Trophoblast cell (in vitro differentiated cells and primary cell): Measurements from ENCODE around the gene CRABP2.

ENCODE experiments used
- DNase-seq, 2 donors: peaks; one replicate each; pipeline ENCODE4 v3.0.0-alpha.2; 2016
- H2AFZ ChIP-seq: 2 replicates; pipeline ENCODE4 v1.6.1; 2013; ENCODE audit warnings: low read length, moderate library complexity, mild to moderate bottlenecking; ENCODE audit not compliant: insufficient read depth, poor library complexity
- H2AK5ac ChIP-seq: 2 replicates; pipeline ENCODE4 v1.6.1; 2013; ENCODE audit warnings: mild to moderate bottlenecking, low read length
- H2BK120ac ChIP-seq: 2 replicates; pipeline ENCODE4 v1.6.1; 2013; ENCODE audit warnings: low read length, mild to moderate bottlenecking, moderate library complexity; ENCODE audit not compliant: insufficient read depth, poor library complexity
- H2BK12ac ChIP-seq: 2 replicates; pipeline ENCODE4 v1.6.1; 2013; ENCODE audit warnings: mild to moderate bottlenecking, low read length, moderate library complexity
- H2BK5ac ChIP-seq: 2 replicates; pipeline ENCODE4 v1.6.1; 2013; ENCODE audit warnings: low read length, low read depth, moderate library complexity, mild to moderate bottlenecking; ENCODE audit not compliant: poor library complexity
- H3K14ac ChIP-seq: 2 replicates; pipeline ENCODE4 v1.6.1; 2013; ENCODE audit warnings: mild to moderate bottlenecking, low read length
- H3K18ac ChIP-seq: 2 replicates; pipeline ENCODE4 v1.6.1; 2013; ENCODE audit warnings: mild to moderate bottlenecking, low read length
- H3K23ac ChIP-seq: 2 replicates; pipeline ENCODE4 v1.6.1; 2013; ENCODE audit warnings: low read length
- H3K27ac ChIP-seq: 2 replicates; pipeline ENCODE4 v1.5.1; 2013; ENCODE audit warnings: low read depth, mild to moderate bottlenecking, inconsistent platforms, low read length, moderate library complexity
- H3K27me3 ChIP-seq: 2 replicates; pipeline ENCODE4 v1.6.1; 2013; ENCODE audit warnings: inconsistent platforms, mild to moderate bottlenecking, low read length, moderate library complexity; ENCODE audit not compliant: insufficient read depth
- H3K36me3 ChIP-seq, 2 experiments: 1 replicate in 1 of 2; 2 replicates in 1 of 2; pipeline ENCODE4 v1.6.1; 2013; ENCODE audit warnings: low read length in 2 of 2, mild to moderate bottlenecking in 2 of 2, moderate library complexity in 1 of 2; ENCODE audit not compliant: insufficient read depth in 2 of 2, control insufficient read depth in 1 of 2
- H3K4ac ChIP-seq: 2 replicates; pipeline ENCODE4 v1.6.1; 2013; ENCODE audit warnings: low read depth, mild to moderate bottlenecking, low read length, moderate library complexity
- H3K4me1 ChIP-seq, 2 experiments: 1 replicate in 1 of 2; 2 replicates in 1 of 2; pipeline ENCODE4 v1.6.1; 2013; ENCODE audit warnings: low read length in 2 of 2, mild to moderate bottlenecking in 2 of 2, moderate library complexity in 1 of 2; ENCODE audit not compliant: insufficient read depth in 2 of 2, control insufficient read depth in 1 of 2
- H3K4me2 ChIP-seq: 2 replicates; pipeline ENCODE4 v1.6.1; 2013; ENCODE audit warnings: inconsistent platforms, mild to moderate bottlenecking, low read length, moderate library complexity
- H3K4me3 ChIP-seq: 2 replicates; pipeline ENCODE4 v1.5.1; 2013; ENCODE audit warnings: mild to moderate bottlenecking, low read depth, low read length, inconsistent platforms
- H3K79me1 ChIP-seq: one replicate; pipeline ENCODE4 v1.6.1; 2013; ENCODE audit warnings: low read length
- H3K79me2 ChIP-seq: 2 replicates; pipeline ENCODE4 v1.6.1; 2013; ENCODE audit warnings: low read length, mild to moderate bottlenecking; ENCODE audit not compliant: control insufficient read depth, insufficient read depth, poor library complexity
- H3K9ac ChIP-seq: 2 replicates; pipeline ENCODE4 v1.6.1; 2013; ENCODE audit warnings: mild to moderate bottlenecking, low read length
- H3K9me3 ChIP-seq: 2 replicates; pipeline ENCODE4 v1.6.1; 2013; ENCODE audit warnings: low read depth, mild to moderate bottlenecking, control low read depth, inconsistent platforms, low read length; ENCODE audit not compliant: insufficient read depth
- H4K12ac ChIP-seq: 2 replicates; pipeline ENCODE4 v1.6.1; 2013; ENCODE audit warnings: low read depth, mild to moderate bottlenecking, low read length, moderate library complexity
- H4K8ac ChIP-seq: 2 replicates; pipeline ENCODE4 v1.6.1; 2013; ENCODE audit warnings: low read depth, mild to moderate bottlenecking, low read length, moderate library complexity
- H4K91ac ChIP-seq: one replicate; pipeline ENCODE4 v1.6.1; 2013; ENCODE audit warnings: low read depth, mild to moderate bottlenecking, low read length, moderate library complexity
- WGBS: extraction: QIAGEN DNeasy Blood & Tissue Kit; methylation state at CpG from one replicate; pipeline ENCODE4 v1.1.7; 2013; ENCODE audit warnings: missing lambda C conversion rate; ENCODE audit not compliant: insufficient read length, insufficient coverage; ENCODE audit errors: extremely low coverage; 5-methylcytosine and 5-hydroxymethylcytosine counted together

Gene CRABP2

GRCh38 chr1:156726549-156727226 is 21.3 kb upstream of the CRABP2 start:
- H3K9me3 ChIP-seq, result peaks cover 2% of the 10 kb centered on the region
- H3K27ac ChIP-seq, result no peak overlapping the region
- H4K8ac ChIP-seq, result no peak overlapping the region
- peaks cover 8 to 21% of the 10 kb centered on the region in 2 experiments for H3K4me1 ChIP-seq
- H2BK120ac ChIP-seq, result no peak overlapping the region
- H4K12ac ChIP-seq, result no peak overlapping the region
- H3K23ac ChIP-seq, result no peak overlapping the region
- H4K91ac ChIP-seq, result no peak overlapping the region
- H3K4ac ChIP-seq, result no peak overlapping the region
- H3K4me3 ChIP-seq, result peak overlapping the region; percentile 3
- H3K9ac ChIP-seq, result no peak overlapping the region
- H3K36me3 ChIP-seq, result peaks cover 15 to 29% of the 10 kb centered on the region in 2 experiments
- no peak overlapping the region for H3K14ac ChIP-seq
- no CpG with 5 or more reads among the region's 15 CpGs for WGBS
- H2BK5ac ChIP-seq, result no peak overlapping the region
- H3K18ac ChIP-seq, result no peak overlapping the region
- H2AK5ac ChIP-seq, result no peak overlapping the region
- H3K79me2 ChIP-seq, result peaks cover 6% of the 10 kb centered on the region
- H3K27me3 ChIP-seq, result no peaks in the 10 kb centered on the region
- peak; percentile 41 to 75 for DNase-seq
- H3K4me2 ChIP-seq, result peak overlapping the region; percentile 99
- H2BK12ac ChIP-seq, result no peak overlapping the region
- H2AFZ ChIP-seq, result no peak overlapping the region
- H3K79me1 ChIP-seq, result peaks cover 7% of the 10 kb centered on the region

- no peak overlapping the region for H4K8ac ChIP-seq
- H4K12ac ChIP-seq, result no peak overlapping the region
- no CpG with 5 or more reads among the region's 18 CpGs for WGBS
These were observed 20.4 kb upstream of the CRABP2 start for GRCh38 chr1:156725683-156726280.

GRCh38 chr1:156721535-156721934 is 16.2 kb upstream of the CRABP2 start:
- Histone ChIP-seq H3K79me2 (peaks cover 2% of the 10 kb centered on the region), H2BK12ac (peak overlapping the region; percentile 92)

More at GRCh38 chr1:156725683-156726280, 20.4 kb upstream of the CRABP2 start:
- Histone ChIP-seq H3K9ac (no peak overlapping the region), H2AK5ac (no peak overlapping the region), H3K4me1 (peaks cover 16 to 29% of the 10 kb centered on the region in 2 experiments), H3K4me3 (no peak overlapping the region), H3K27ac (no peak overlapping the region), H2BK12ac (no peak overlapping the region), H3K18ac (no peak overlapping the region), H3K23ac (no peak overlapping the region), H3K14ac (no peak overlapping the region), H2BK120ac (no peak overlapping the region), H3K79me2 (peaks cover 6% of the 10 kb centered on the region), H3K4me2 (peak overlapping the region; percentile 55), H3K36me3 (peaks cover 20 to 35% of the 10 kb centered on the region in 2 experiments), H3K4ac (no peak overlapping the region), H3K9me3 (peaks cover 2% of the 10 kb centered on the region), H2BK5ac (no peak overlapping the region), H3K79me1 (peaks cover 9% of the 10 kb centered on the region), H2AFZ (no peak overlapping the region), H3K27me3 (no peaks in the 10 kb centered on the region), H4K91ac (no peak overlapping the region)
- DNase-seq, result peak; percentile 87 to 95

GRCh38 chr1:156721131-156721530 is 15.7 kb upstream of the CRABP2 start:
- Histone ChIP-seq H3K14ac (peak overlapping the region; percentile 62), H3K18ac (no peak overlapping the region), H2BK12ac (peak overlapping the region; percentile 92), H3K9me3 (no peaks in the 10 kb centered on the region), H3K27ac (peak overlapping the region; percentile 61), H3K9ac (no peak overlapping the region), H2BK120ac (peak overlapping the region; percentile 71), H4K12ac (no peak overlapping the region), H3K4ac (no peak overlapping the region), H3K79me2 (peaks cover 2% of the 10 kb centered on the region), H2BK5ac (peak overlapping the region; percentile 33), H3K23ac (no peak overlapping the region), H3K4me3 (no peak overlapping the region), H3K79me1 (peaks cover 2% of the 10 kb centered on the region), H4K91ac (peak overlapping the region; percentile 64), H2AK5ac (no peak overlapping the region), H2AFZ (no peak overlapping the region), H3K4me1 (peaks cover 17 to 23% of the 10 kb centered on the region in 2 experiments), H3K36me3 (peaks cover 18 to 32% of the 10 kb centered on the region in 2 experiments), H3K4me2 (peak overlapping the region; percentile 26), H3K27me3 (no peaks in the 10 kb centered on the region), H4K8ac (no peak overlapping the region)
- no CpG with 5 or more reads among the region's 2 CpGs for WGBS
- DNase-seq, result no peak

More at GRCh38 chr1:156721535-156721934, 16.2 kb upstream of the CRABP2 start:
- DNase-seq, result no peak
- Histone ChIP-seq H3K18ac (peak overlapping the region; percentile 40), H3K14ac (peak overlapping the region; percentile 62), H4K91ac (peak overlapping the region; percentile 64), H2AFZ (no peak overlapping the region), H2AK5ac (peak overlapping the region; percentile 72), H3K79me1 (peaks cover 2% of the 10 kb centered on the region), H3K9ac (no peak overlapping the region), H3K9me3 (no peaks in the 10 kb centered on the region), H3K36me3 (peaks cover 18 to 32% of the 10 kb centered on the region in 2 experiments), H3K4me1 (peaks cover 20 to 26% of the 10 kb centered on the region in 2 experiments), H2BK5ac (peak overlapping the region; percentile 33), H4K8ac (no peak overlapping the region), H3K4me3 (no peak overlapping the region), H3K4me2 (peak overlapping the region; percentile 26), H3K27me3 (no peaks in the 10 kb centered on the region), H3K23ac (no peak overlapping the region), H4K12ac (no peak overlapping the region), H3K27ac (peak overlapping the region; percentile 61), H3K4ac (no peak overlapping the region), H2BK120ac (peak overlapping the region; percentile 71)
- no CpG with 5 or more reads among the region's 4 CpGs for WGBS
